A549 (cell line): ENCODE data around the gene SLC36A4. TPM values are rescaled to one million over a fixed set of nuclear protein-coding genes. Genes with fewer than 3 reads are reported as not detected.

Experiments
- ATAC-seq, 2 experiments: fragments of 200-7000 bp in 1 of 2; fragments of >200 bp in 1 of 2; cut with Nextera tagmentation in 1 of 2; cut with Tn5 transposase in 1 of 2; 3 replicates each; pipeline versions ENCODE4 v1.8.0 to v1.9.1; 2018 to 2020; ENCODE audit warnings: mild to moderate bottlenecking in 1 of 2, moderate library complexity in 1 of 2
- CTCF ChIA-PET: fragments of 300-600 bp; sonication (Branson Sonifier 250); formaldehyde crosslinking; extraction: SDS; loops from one replicate; lab custom pipeline; 2021; ENCODE audit warnings: antibody characterized with exemption, inconsistent platforms; lab: Yijun Ruan, JAX
- POLR2A ChIA-PET: fragments of 350-600 bp; formaldehyde crosslinking; extraction: SDS; loops from one replicate; lab custom pipeline; 2021; ENCODE audit warnings: antibody characterized with exemption, inconsistent platforms; lab: Yijun Ruan, JAX
- DNase-seq, 2 experiments: peaks; one replicate each; pipeline versions ENCODE4 v3.0.0 to v3.0.0-alpha.2; 2011 to 2016; ENCODE audit warnings: low read depth in 1 of 2, low spot score in 1 of 2
- FAIRE-seq: peaks from 2 replicates; lab custom pipeline; 2011; peaks lifted over from hg19 to GRCh38; lab: Jason Lieb, UNC
- H3K27ac ChIP-seq, 2 experiments: fragments of >200 bp; sonication (Bioruptor Twin); formaldehyde crosslinking; 3 replicates each; pipeline ENCODE4 v1.5.1; 2016 to 2017
- H3K4me1 ChIP-seq: fragments of >200 bp; sonication (Bioruptor Twin); formaldehyde crosslinking; 3 replicates; pipeline ENCODE4 v1.6.1; 2016
- H3K4me2 ChIP-seq: fragments of >200 bp; sonication (Bioruptor Twin); formaldehyde crosslinking; 3 replicates; pipeline ENCODE4 v1.6.1; 2016
- H3K4me3 ChIP-seq: fragments of >200 bp; sonication (Bioruptor Twin); formaldehyde crosslinking; 3 replicates; pipeline ENCODE4 v1.5.1; 2016
- H3K9me3 ChIP-seq: fragments of >200 bp; sonication (Bioruptor Twin); formaldehyde crosslinking; 3 replicates; pipeline ENCODE4 v1.6.1; 2016
- GATA3 ChIP-seq: IDR thresholded peaks from 2 replicates; pipeline ENCODE4 v1.6.1; 2012; ENCODE audit warnings: borderline replicate concordance
- HDAC2 ChIP-seq: fragments of 200-600 bp; sonication (generic); IDR thresholded peaks from 2 replicates; pipeline ENCODE4 v1.6.1; 2016
- JUN ChIP-seq, 2 experiments: fragments of >200 bp; sonication (Bioruptor Twin); formaldehyde crosslinking; IDR thresholded peaks; 2 replicates in 1 of 2; 3 replicates in 1 of 2; pipeline ENCODE4 v1.6.1; 2016 to 2017
- MAFK ChIP-seq: fragments of 450-650 bp; IDR thresholded peaks from 2 replicates; pipeline ENCODE4 v1.6.1; 2014; ENCODE audit not compliant: partially characterized antibody
- MAX ChIP-seq: IDR thresholded peaks from 2 replicates; pipeline ENCODE4 v1.6.1; 2012
- NPAS2 ChIP-seq: fragments of 250-450 bp; sonication (Bioruptor Pico); IDR thresholded peaks from 2 replicates; pipeline ENCODE4 v1.8.0; 2022; ENCODE audit warnings: mild to moderate bottlenecking, moderate library complexity, borderline replicate concordance
- POLR2AphosphoS2 ChIP-seq: conservative IDR thresholded peaks from 2 replicates; pipeline ENCODE4 v1.6.1; 2012; ENCODE audit warnings: low read length, improper control_type of control experiment, inconsistent platforms
- RARB ChIP-seq: fragments of 250-450 bp; sonication (Bioruptor Pico); IDR thresholded peaks from 2 replicates; pipeline ENCODE4 v1.8.0; 2021; ENCODE audit warnings: mild to moderate bottlenecking, moderate library complexity
- REST ChIP-seq: fragments of 200-600 bp; sonication (generic); IDR thresholded peaks from 2 replicates; pipeline ENCODE4 v1.6.1; 2016; ENCODE audit warnings: antibody characterized with exemption, mild to moderate bottlenecking, moderate library complexity
- WGBS: methylation state at CpG from one replicate; pipeline ENCODE4 v1.1.6; 2017; ENCODE audit errors: missing lambda C conversion rate; 5-methylcytosine and 5-hydroxymethylcytosine counted together
- polyA plus RNA-seq, 4 experiments: library from polyadenylated mRNA; depleted of rRNA in 3 of 4; stranded (reverse); fragments of >200 nt; fragmentation: RNase III in 1 of 4; extraction: RNeasy Plus Mini Kit Qiagen cat#74134 plus additional on column Dnase treatment in 1 of 4; gene quantifications; 2 replicates in 3 of 4; 3 replicates in 1 of 4; pipeline ENCODE4 v1.2.3, GENCODE V29; 2011 to 2017

SLC36A4 gene
- polyA plus RNA-seq, 2 of the 4 experiments (the other 2 are of a cell fraction): 24.1 to 30.5 TPM

GRCh38 chr11:93198215-93198845 is 539 bp upstream of the SLC36A4 start:
- 63% methylated on average over 14 of the region's 14 CpGs for WGBS
- Histone ChIP-seq H3K27ac (peak overlapping the region; percentile 95 to 100), H3K4me3 (peak overlapping the region; percentile 75), H3K4me2 (peak overlapping the region; percentile 65), H3K9me3 (no peaks in the 10 kb centered on the region), H3K4me1 (no peaks in the 10 kb centered on the region)
- FAIRE-seq: no peak
- TF ChIP-seq HDAC2: no peak
- TF ChIP-seq REST: peak; percentile 75
- ChIA-PET POLR2A (no interaction called here), CTCF (interaction anchor here (1.0 kb wide), 1 partner anchor 257 kb away, joined by 3 read pairs; no protein-coding TSS in a partner anchor)
- DNase-seq: no peak
- ATAC-seq: no peak

GRCh38 chr11:93196816-93197379 is 893 bp downstream of the SLC36A4 start:
- WGBS: 3% methylated on average over 13 of the region's 13 CpGs
- peak overlapping the region; percentile 65 for H3K4me2 ChIP-seq
- FAIRE-seq: no peak
- H3K4me1 ChIP-seq: no peaks in the 10 kb centered on the region
- TF ChIP-seq REST: 0 out of 2 replicates have a peak, but pooled peaks have one; percentile 12
- no peak for TF ChIP-seq MAFK
- no peak for TF ChIP-seq RARB
- no peak for TF ChIP-seq MAX
- TF ChIP-seq GATA3: no peak
- H3K9me3 ChIP-seq: no peaks in the 10 kb centered on the region
- ChIA-PET POLR2A (no interaction called here), CTCF (no interaction called here)
- peak; percentile 58 to 66; a peak in 5 of 6 replicates for ATAC-seq
- H3K4me3 ChIP-seq: peak overlapping the region; percentile 75
- peak overlapping the region; percentile 95 to 100 for H3K27ac ChIP-seq
- DNase-seq: peak in 1 of 2 experiments; percentile 5

- Histone ChIP-seq H3K9me3 (no peaks in the 10 kb centered on the region), H3K4me2 (no peak overlapping the region), H3K4me3 (no peak overlapping the region), H3K27ac (no peak overlapping the region), H3K4me1 (no peaks in the 10 kb centered on the region)
- no peak for TF ChIP-seq JUN (IDR thresholded peaks at IDR 0.05)
- TF ChIP-seq POLR2AphosphoS2: no peak
- TF ChIP-seq NPAS2: no peak
- no peak for FAIRE-seq
- ChIA-PET POLR2A (no interaction called here), CTCF (no interaction called here)
- DNase-seq: no peak
- 91% methylated on average over 1 of the region's 1 CpG for WGBS
- no peak for ATAC-seq
These were observed 3.0 kb downstream of the SLC36A4 start for GRCh38 chr11:93194673-93195291.
